ENCODE data around the gene CCL20. TPM values are rescaled to one million over a fixed set of nuclear protein-coding genes. Genes with fewer than 3 reads are reported as not detected.

Gene CCL20
- total RNA-seq, 4 donors from 2014 or later = 4.0 to 14.0 (median 5.1) TPM; not detected in 1

GRCh38 chr2:227782804-227783203, 30.8 kb upstream of the CCL20 start:
- Histone ChIP-seq H3K9me3 (no peaks in the 10 kb centered on the region), H3K27me3 (no peaks in the 10 kb centered on the region), H3K4me3 (no peak overlapping the region), H3K27ac (peak overlapping the region; percentile 4 to 46 (median 5)), H3K4me1 (peaks cover 0 to 11% (median 0%) of the 10 kb centered on the region in 4 donors), H3K36me3 (no peaks in the 10 kb centered on the region)
- no peak for TF ChIP-seq POLR2A (IDR thresholded peaks at IDR 0.05)
- no peak for TF ChIP-seq CTCF (IDR thresholded peaks at IDR 0.05)
- no peak for DNase-seq

- no peaks in the 10 kb centered on the region for H3K36me3 ChIP-seq
- H3K27me3 ChIP-seq = no peaks in the 10 kb centered on the region
- TF ChIP-seq CTCF (IDR thresholded peaks at IDR 0.05) (no peak), POLR2A (IDR thresholded peaks at IDR 0.05) (no peak)
- peaks cover 0 to 11% (median 0%) of the 10 kb centered on the region in 4 donors for H3K4me1 ChIP-seq
- H3K9me3 ChIP-seq = no peaks in the 10 kb centered on the region
- H3K4me3 ChIP-seq = peak overlapping the region in 2 of 4 donors; percentile 10 to 11
- peak overlapping the region; percentile 6 to 46 (median 26) for H3K27ac ChIP-seq
- DNase-seq = no peak
Observed at GRCh38 chr2:227783404-227784138, 30.1 kb upstream of the CCL20 start.

GRCh38 chr2:227785293-227785692, 28.3 kb upstream of the CCL20 start:
- no peak for DNase-seq
- Histone ChIP-seq H3K36me3 (no peaks in the 10 kb centered on the region), H3K4me1 (peaks cover 0 to 11% (median 0%) of the 10 kb centered on the region in 4 donors), H3K27me3 (no peaks in the 10 kb centered on the region), H3K4me3 (no peak overlapping the region), H3K9me3 (no peaks in the 10 kb centered on the region), H3K27ac (no peak overlapping the region)
- TF ChIP-seq POLR2A (IDR thresholded peaks at IDR 0.05) = no peak

- no peak for TF ChIP-seq CTCF (IDR thresholded peaks at IDR 0.05)
- TF ChIP-seq POLR2A (IDR thresholded peaks at IDR 0.05) = no peak
- no peak for DNase-seq
- no peaks in the 10 kb centered on the region for H3K9me3 ChIP-seq
- no peak overlapping the region for H3K4me3 ChIP-seq
- no peaks in the 10 kb centered on the region for H3K4me1 ChIP-seq
- H3K36me3 ChIP-seq = no peaks in the 10 kb centered on the region
- no peaks in the 10 kb centered on the region for H3K27me3 ChIP-seq
- no peak overlapping the region for H3K27ac ChIP-seq
Observed at GRCh38 chr2:227788561-227789018, 25.1 kb upstream of the CCL20 start.

GRCh38 chr2:227789803-227790202, 23.8 kb upstream of the CCL20 start:
- H3K27ac ChIP-seq = no peak overlapping the region
- H3K9me3 ChIP-seq = no peaks in the 10 kb centered on the region
- no peaks in the 10 kb centered on the region for H3K36me3 ChIP-seq
- TF ChIP-seq CTCF (IDR thresholded peaks at IDR 0.05) (no peak), POLR2A (IDR thresholded peaks at IDR 0.05) (no peak)
- H3K4me3 ChIP-seq = no peak overlapping the region
- H3K27me3 ChIP-seq = no peaks in the 10 kb centered on the region
- no peaks in the 10 kb centered on the region for H3K4me1 ChIP-seq
- DNase-seq = no peak

GRCh38 chr2:227793148-227793712, 20.4 kb upstream of the CCL20 start:
- Histone ChIP-seq H3K27ac (peak overlapping the region in 2 of 4 donors; percentile 0 to 73), H3K36me3 (no peaks in the 10 kb centered on the region)

More at GRCh38 chr2:227793148-227793712, 20.4 kb upstream of the CCL20 start:
- TF ChIP-seq POLR2A (IDR thresholded peaks at IDR 0.05) = no peak
- Histone ChIP-seq H3K9me3 (no peaks in the 10 kb centered on the region), H3K27me3 (no peaks in the 10 kb centered on the region), H3K4me3 (no peak overlapping the region), H3K4me1 (no peaks in the 10 kb centered on the region)
- peak in 2 of 3 donors; percentile 58 to 67 for DNase-seq

All from Peyer's patch (tissue), 4 donors.